NCI-H2196 treated with DMSO at 0.1 percent for 48 hours (cell line): ENCODE results near the gene PLCD1.

Experiments
- DNase-seq: peaks from one replicate; lab custom pipeline; 2025; ENCODE audit not compliant: unreplicated experiment; lab: John Stamatoyannopoulos, UW

PLCD1 gene

GRCh38 chr3:38017445-38018295 lies 11.8 kb downstream of the PLCD1 start:
- no peak for DNase-seq

GRCh38 chr3:38016847-38017444 lies 12.5 kb downstream of the PLCD1 start:
- no peak for DNase-seq

GRCh38 chr3:38016410-38016809 lies 13.0 kb downstream of the PLCD1 start:
- no peak for DNase-seq

GRCh38 chr3:38015984-38016383 lies 13.5 kb downstream of the PLCD1 start:
- no peak for DNase-seq

- DNase-seq, result no peak
Observed at GRCh38 chr3:38015485-38015884, 14.0 kb downstream of the PLCD1 start.

GRCh38 chr3:38011111-38011510 lies 18.3 kb downstream of the PLCD1 start:
- no peak for DNase-seq

GRCh38 chr3:38009807-38010591 lies 19.4 kb downstream of the PLCD1 start:
- no peak for DNase-seq

GRCh38 chr3:38008971-38009580 lies 20.4 kb downstream of the PLCD1 start:
- DNase-seq, result no peak

- DNase-seq, result no peak
Observed at GRCh38 chr3:38008191-38008701, 21.2 kb downstream of the PLCD1 start.

GRCh38 chr3:38007754-38008090 lies 21.7 kb downstream of the PLCD1 start:
- no peak for DNase-seq

GRCh38 chr3:38006445-38006995 lies 22.9 kb downstream of the PLCD1 start:
- DNase-seq, result no peak

GRCh38 chr3:38006031-38006430 lies 23.4 kb downstream of the PLCD1 start:
- no peak for DNase-seq

- no peak for DNase-seq
Observed at GRCh38 chr3:38005076-38006020, 24.1 kb downstream of the PLCD1 start.

GRCh38 chr3:38004415-38005075 lies 24.9 kb downstream of the PLCD1 start:
- no peak for DNase-seq

- no peak for DNase-seq
Observed at GRCh38 chr3:38003817-38004414, 25.5 kb downstream of the PLCD1 start.

GRCh38 chr3:38003371-38003816 lies 26.0 kb downstream of the PLCD1 start:
- DNase-seq, result no peak

GRCh38 chr3:38002940-38003339 lies 26.5 kb downstream of the PLCD1 start:
- DNase-seq, result no peak

- DNase-seq, result no peak
Observed at GRCh38 chr3:38002291-38002876, 27.1 kb downstream of the PLCD1 start.
